MV-4-11 (cell line): ENCODE data around the gene PIGC.
A peak's percentile ranks its signal among the peaks of the same experiment; 100 is the strongest.
"Not testable (repeated sequence)": the region's sequence is repeated elsewhere in the genome, so short reads cannot be mapped to it uniquely, and the experiment has no call there.

Experiments
- DNase-seq: peaks from one replicate; lab custom pipeline; 2025; lab: John Stamatoyannopoulos, UW

The PIGC gene

DNA sequence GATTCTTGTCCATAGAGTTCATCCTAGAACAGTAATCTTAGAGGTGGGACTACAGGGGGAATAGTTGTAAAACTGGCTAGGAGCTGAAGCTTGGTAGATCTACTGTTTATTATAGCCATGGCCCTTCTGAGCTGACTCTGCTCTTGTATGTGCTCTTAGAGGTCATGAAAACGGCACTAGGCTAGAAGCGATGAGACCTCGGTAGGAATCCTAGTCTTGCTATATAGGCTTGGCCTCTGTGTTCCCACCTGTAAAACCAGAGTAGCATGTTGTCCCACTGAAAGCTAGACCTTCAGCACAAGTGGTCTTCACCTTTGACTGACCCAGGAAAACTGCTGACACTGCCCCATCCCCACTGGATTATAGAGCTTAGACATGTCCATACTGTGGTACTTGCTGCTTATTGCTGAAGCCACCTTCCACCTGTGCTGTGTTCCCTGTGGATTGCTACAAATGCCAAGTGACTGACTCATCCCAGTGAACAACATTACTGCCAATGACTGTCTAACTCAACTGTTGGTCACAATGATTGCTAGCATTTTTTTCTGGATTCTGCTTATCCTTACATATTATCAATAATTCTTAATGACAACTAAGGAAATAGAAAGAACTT, 23.0 kb upstream of the PIGC start:
- DNase-seq: no peak

DNA sequence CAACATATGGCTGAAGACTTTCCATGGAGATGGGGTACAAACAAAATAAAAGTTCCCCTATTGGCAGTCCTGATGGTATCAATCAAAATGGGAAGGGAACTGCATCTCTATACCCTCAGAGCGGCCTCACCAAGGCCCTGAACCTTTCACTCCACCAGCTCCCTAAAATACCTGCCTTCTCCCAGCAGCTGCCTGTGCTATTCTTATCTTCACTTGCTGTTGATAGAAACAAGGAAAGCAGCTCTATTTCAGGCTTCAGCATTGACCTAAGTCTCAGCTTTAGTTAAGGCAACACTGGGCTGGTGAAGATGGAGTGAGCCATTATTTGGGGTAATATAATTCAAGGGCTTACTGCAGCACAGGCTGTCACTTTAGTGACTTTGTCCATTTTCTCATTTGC, 21.7 kb upstream of the PIGC start:
- DNase-seq: no peak

DNA sequence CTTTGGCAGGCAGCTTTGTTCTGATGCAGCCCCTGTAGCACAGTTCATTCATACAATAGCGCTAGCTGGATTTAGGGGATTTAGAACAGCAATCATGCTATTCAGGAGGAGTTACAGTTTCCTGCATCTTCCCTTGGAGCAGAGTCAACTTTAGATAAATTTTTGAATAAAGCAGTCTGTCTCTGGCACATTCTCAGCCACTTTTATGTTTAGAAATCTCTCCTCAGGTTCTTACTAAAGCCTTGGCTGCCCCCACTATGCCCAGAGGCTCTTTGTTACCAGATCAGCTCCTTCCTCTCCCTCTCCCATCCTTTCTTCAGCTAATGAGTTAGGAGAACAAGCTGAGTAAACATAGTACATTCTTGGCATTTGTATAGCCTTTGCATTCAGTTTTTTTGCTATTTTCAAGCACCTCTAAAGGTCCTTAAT, 17.0 kb upstream of the PIGC start:
- DNase-seq: no peak

- no peak for DNase-seq
Observed at GRCh38 chr1:172460177-172460576, 16.3 kb upstream of the PIGC start.

GRCh38 chr1:172457479-172458130, 13.7 kb upstream of the PIGC start:
- DNase-seq: no peak

GRCh38 chr1:172456344-172456769, 12.5 kb upstream of the PIGC start:
- DNase-seq: no peak

- DNase-seq: no peak
Observed at GRCh38 chr1:172455451-172455850, 11.6 kb upstream of the PIGC start.

- no peak for DNase-seq
Observed at GRCh38 chr1:172453607-172454006, 9.7 kb upstream of the PIGC start.

- no peak for DNase-seq
Observed at GRCh38 chr1:172453153-172453545, 9.3 kb upstream of the PIGC start.

DNA sequence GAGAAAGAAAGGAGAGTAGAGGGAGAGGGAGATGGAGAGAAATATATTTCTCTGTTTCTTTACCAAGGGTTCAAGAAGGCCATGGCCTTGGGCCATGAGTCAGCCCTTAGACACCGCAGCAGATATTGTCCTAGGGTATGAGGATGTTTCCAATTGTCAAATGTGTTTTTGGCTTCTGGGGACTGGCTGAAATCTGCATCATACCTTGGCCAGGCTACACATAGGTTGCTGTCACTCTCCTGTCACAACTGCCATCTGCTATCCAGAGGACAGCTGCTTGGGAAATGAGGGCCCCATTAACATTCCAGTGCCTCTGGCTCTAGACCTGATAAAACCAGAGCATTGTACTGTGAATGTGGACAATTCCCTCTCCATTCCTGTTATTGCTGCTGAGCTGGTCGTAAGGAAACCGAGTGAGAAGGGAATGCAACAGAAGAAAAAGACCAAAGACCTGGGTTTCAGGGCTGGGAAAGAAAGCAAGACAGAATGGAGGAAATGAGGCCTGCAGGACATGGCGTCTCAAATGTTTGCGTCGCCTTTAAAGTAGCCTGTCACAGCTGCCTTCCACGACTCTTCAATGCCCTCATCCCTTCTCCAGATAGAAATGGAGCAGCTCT, 8.8 kb upstream of the PIGC start:
- no peak for DNase-seq

DNA sequence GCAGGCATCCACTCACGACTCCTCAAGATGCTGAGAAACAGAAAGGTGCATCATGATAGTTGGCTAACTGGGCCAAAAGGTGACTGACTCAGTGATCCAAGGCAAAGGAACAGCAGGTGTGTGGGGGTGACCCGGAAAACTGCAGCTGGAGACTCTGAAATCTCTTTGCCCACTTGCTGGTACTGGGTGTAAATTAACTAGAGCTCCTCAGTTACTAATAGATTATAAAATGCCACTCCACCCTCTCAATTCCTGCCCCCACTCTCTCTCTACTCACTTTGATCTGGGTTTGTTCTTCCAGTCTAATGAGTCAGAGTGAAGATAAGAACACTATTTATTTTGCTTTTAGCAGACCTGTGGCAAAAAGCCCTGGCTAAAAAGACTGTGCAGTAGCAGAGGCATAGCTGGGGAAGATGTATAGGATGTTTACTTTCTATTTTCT, 7.2 kb upstream of the PIGC start:
- no peak for DNase-seq

DNA sequence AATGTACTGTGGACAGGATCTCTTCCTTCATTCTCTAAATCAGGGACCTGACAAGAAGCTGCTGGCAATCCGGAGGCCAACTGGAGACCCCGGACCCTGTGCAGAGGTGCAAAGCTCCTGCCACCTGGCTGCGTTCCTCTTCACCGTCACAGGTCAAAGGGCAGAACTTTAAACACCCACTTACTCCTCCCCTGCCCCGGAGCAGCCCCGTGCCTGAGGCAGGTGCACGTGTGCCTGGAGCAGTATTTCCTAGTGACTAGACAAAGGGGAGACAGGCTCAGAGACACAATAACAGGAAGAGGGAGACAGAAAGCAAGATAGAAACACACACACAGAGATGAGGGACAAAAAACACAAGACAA, 6.6 kb upstream of the PIGC start:
- DNase-seq: no peak

GRCh38 chr1:172449585-172450523, 6.0 kb upstream of the PIGC start:
- DNase-seq: peak; percentile 81

DNA sequence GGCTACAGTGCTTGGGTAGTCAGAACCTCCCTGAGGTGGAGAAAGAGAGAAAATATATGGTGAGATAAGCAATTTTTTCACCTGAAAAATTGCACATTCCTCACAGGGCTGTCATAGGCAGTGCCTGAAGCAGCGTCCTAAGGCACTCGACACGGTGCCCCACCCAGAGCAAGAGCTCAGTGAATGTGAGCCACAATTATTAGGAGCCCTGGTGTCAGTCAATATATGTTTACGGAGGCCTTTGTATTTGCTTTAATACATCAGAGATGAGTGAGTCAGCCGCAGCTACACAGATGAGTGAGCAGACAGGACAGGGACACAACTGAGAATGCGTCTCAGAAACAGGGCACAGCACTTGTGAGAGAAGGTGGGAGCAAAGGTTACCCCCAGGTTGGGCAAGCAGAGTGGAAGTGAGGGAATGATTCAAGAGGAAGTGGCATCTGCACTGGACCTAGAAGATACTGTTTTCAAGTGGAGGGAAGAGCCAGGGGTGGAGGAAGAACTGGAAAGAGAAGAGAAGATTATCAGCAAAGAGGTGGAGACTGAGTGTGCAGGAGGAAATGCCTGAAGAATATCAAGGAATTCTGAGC, 5.2 kb upstream of the PIGC start:
- DNase-seq: peak; percentile 4

- peak; percentile 74 for DNase-seq
Observed at GRCh38 chr1:172447641-172448040, 3.8 kb upstream of the PIGC start.

DNA sequence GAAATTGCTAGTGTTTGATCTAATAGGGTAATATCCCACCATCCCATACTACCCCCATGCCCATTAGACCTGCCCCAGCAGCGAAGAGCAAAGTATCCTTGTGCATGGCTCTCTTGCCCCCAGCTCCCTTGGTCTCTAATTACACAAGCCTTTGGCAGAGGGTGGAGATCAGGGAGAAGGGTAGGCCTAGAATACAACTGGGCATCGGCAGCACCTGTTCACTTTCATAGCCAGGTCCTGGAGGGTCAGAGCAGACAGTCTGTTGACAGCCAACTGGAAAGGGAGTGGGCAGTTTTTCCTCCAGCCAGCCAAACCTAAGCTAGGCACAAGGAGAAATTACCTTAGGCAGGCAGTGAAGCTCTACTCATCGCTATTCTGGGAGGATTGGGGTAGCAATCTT, 2.7 kb upstream of the PIGC start:
- no peak for DNase-seq

DNA sequence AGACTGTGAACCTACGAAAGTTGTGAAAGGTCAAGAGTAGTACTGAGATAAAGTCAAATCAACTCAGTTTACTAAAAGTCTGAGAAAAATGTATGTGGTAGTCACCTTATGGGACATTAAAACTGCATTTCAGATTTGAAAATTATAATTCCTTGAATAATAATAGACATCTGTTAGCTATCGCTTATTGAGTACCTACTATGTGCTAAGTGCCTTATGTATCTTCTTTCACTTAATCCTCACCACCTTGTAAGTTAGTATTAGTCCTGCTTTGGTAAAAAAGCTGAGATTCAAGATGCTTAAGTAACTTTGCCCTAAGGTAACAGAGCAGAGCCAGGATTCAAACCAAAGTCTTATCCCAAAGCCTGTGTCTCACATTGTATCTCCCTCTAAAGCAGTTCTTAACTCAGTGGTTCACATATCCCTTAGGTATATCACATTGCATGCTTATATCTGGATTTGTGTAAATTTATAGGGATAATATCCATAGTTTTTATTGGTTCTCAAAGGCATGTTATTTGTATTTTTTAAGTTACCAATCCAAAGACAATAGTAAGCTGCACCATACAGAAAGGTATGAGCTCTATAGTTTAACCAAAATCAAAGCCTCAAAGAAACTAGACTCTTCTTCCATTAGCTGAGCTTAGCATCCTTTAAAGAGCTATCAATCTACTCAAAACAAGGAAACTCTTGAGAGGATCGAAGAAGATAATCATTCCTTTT, 865 bp downstream of the PIGC start:
- no peak for DNase-seq

GRCh38 chr1:172442404-172442803, 1.5 kb downstream of the PIGC start:
- DNase-seq: no peak

- DNase-seq: not testable (repeated sequence)
Observed at GRCh38 chr1:172437183-172437582, 6.7 kb downstream of the PIGC start.

DNA sequence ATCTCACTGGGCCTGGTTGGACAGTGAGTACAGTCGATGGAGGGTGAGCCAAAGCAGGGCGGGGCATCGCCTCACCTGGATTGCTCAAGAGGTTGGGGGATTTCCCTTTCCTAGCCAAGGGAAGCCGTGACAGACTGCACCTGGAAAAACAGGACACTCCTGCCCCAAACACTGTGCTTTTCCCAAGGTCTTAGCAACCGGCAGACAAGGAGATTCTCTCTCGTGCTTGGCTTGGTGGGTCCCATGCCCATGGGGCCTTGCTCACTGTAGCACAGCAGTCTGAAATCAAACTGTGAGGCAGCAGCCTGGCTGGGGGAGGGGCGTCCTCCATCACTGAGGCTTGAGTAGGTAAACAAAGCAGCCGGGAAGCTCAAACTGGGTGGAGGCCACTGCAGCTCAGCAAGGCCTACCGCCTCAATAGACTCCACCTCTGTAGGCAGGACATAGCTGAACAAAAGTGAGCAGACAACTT, 12.1 kb downstream of the PIGC start:
- DNase-seq: no peak

- no peak for DNase-seq
Observed at GRCh38 chr1:172431204-172431603, 12.7 kb downstream of the PIGC start.
